PC-9 (cell line): ENCODE results near the gene DRAP1. TPM values are rescaled to one million over a fixed set of nuclear protein-coding genes. Genes with fewer than 3 reads are reported as not detected.

ENCODE experiments used
- BruUV-seq: library from RNA; stranded (reverse); fragments of 400-500 nt; replicated peaks from 2 replicates; lab custom pipeline; 2021; lab: Mats Ljungman, UMichigan
- CTCF ChIA-PET: fragments of 300-600 bp; sonication (Branson Sonifier 250); formaldehyde crosslinking; loops from one replicate; lab custom pipeline; 2022; ENCODE audit warnings: antibody characterized with exemption; lab: Charles Lee
- POLR2A ChIA-PET: fragments of 300-600 bp; sonication (Branson Sonifier 250); formaldehyde crosslinking; loops from one replicate; lab custom pipeline; 2022; ENCODE audit warnings: antibody characterized with exemption; ENCODE audit not compliant: unreplicated experiment; lab: Charles Lee
- DNase-seq, 2 experiments: peaks; one replicate each; pipeline versions ENCODE4 v3.0.0 to v3.0.0-alpha.2; 2015 to 2022; ENCODE audit warnings: mixed read lengths in 1 of 2
- H2AFZ ChIP-seq: fragments of 200-600 bp; sonication (generic); 2 replicates; pipeline ENCODE4 v1.8.1; 2017; ENCODE audit warnings: antibody characterized with exemption
- H3F3A ChIP-seq: fragments of 200-600 bp; sonication (generic); 2 replicates; pipeline ENCODE4 v1.8.1; 2017; ENCODE audit warnings: antibody characterized with exemption, mild to moderate bottlenecking, low read depth; ENCODE audit not compliant: insufficient read depth
- H3K27ac ChIP-seq: fragments of 200-600 bp; sonication (generic); 2 replicates; pipeline ENCODE4 v1.6.1; 2016; ENCODE audit warnings: mixed run types
- H3K27me3 ChIP-seq: fragments of 200-600 bp; sonication (generic); 2 replicates; pipeline ENCODE4 v1.6.1; 2016; ENCODE audit warnings: low read depth, mixed run types; ENCODE audit not compliant: insufficient read depth
- H3K36me3 ChIP-seq: fragments of 200-600 bp; sonication (generic); 2 replicates; pipeline ENCODE4 v1.6.1; 2016; ENCODE audit warnings: low read depth, mixed run types
- H3K4me1 ChIP-seq: fragments of 200-600 bp; sonication (generic); replicated peaks from 2 replicates; pipeline ENCODE4 v1.6.1; 2016; ENCODE audit warnings: mixed run types; ENCODE audit not compliant: insufficient read depth
- H3K4me2 ChIP-seq: fragments of 200-600 bp; sonication (generic); 2 replicates; pipeline ENCODE4 v1.6.1; 2017; ENCODE audit warnings: mixed run types
- H3K4me3 ChIP-seq: fragments of 200-600 bp; sonication (generic); 2 replicates; pipeline ENCODE4 v1.6.1; 2016; ENCODE audit warnings: mixed run types
- H3K79me2 ChIP-seq: fragments of 200-600 bp; sonication (generic); 2 replicates; pipeline ENCODE4 v1.6.1; 2017; ENCODE audit warnings: low read depth, mixed run types
- H3K9me2 ChIP-seq: fragments of 200-600 bp; sonication (generic); 2 replicates; pipeline ENCODE4 v1.8.1; 2017; ENCODE audit warnings: mild to moderate bottlenecking; ENCODE audit not compliant: insufficient read depth
- H3K9me3 ChIP-seq: fragments of 200-600 bp; sonication (generic); 2 replicates; pipeline ENCODE4 v1.8.1; 2016; ENCODE audit warnings: low read depth; ENCODE audit not compliant: insufficient read depth
- H4K20me1 ChIP-seq: fragments of 200-600 bp; sonication (generic); 2 replicates; pipeline ENCODE4 v1.8.1; 2017; ENCODE audit not compliant: insufficient read depth
- EZH2 ChIP-seq: fragments of 200-600 bp; sonication (generic); IDR thresholded peaks from 2 replicates; pipeline ENCODE4 v1.8.0; 2017; ENCODE audit warnings: antibody characterized with exemption, low read depth
- intact Hi-C: fragments of 100-400 bp; cut with micrococcal nuclease; formaldehyde crosslinking; loops from one replicate; pipeline ENCODE4 v1.10.0; 2022; ENCODE audit not compliant: unreplicated experiment
- total RNA-seq: library from RNA; stranded (reverse); gene quantifications from 2 replicates; pipeline ENCODE4 v1.2.3, GENCODE V29; 2021
- TF ChIP-seq, protein P1 (sequence below): fragments of 200-600 bp; sonication (generic); conservative IDR thresholded peaks from 2 replicates; pipeline ENCODE4 v1.6.1; 2017; ENCODE audit warnings: mixed run types, antibody characterized with exemption, mild to moderate bottlenecking, moderate library complexity

The DRAP1 gene
- total RNA-seq, 1 experiment from 2014 or later, result 220 TPM

DNA sequence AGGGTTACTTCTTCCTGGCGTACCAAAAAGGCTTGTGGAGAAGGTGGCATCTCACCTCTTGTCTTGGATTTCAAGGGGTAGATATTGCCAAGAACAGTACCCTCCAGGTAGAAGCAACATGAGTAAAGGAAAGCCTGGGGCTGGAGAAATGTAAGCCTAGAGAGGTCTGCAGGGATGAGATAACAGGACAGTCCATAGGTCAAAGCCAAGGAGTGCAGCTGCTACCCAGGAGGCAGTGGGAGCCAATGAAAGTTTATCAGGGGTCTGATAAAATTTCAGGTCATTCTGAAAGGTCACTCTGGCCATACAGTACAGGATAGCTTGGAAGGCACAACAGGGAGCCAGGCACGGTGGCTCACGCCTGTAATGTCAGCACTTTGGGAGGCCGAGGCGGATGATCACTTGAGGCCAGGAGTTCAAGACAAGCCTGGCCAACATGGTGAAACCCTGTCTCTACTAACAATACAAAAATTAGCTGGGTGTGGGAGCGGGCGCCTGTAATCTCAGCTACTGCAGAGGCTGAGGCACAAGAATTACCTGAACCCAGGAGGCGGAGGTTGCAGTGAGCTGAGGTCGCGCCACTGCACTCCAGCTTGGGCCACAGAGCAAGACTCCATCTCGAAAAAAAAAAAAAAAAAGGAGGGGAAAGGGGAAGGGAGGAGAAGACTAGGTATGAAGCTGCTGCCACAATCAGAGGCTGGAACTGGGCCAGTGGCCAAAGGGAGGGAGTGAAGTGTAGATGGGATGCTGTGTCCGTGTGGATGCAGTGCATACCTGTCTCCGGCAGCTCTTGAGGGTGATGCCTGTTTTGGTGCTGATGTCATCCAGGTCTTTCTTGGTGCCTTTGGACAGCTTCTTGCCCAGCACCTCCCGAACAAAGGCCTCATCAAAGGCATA, 32.2 kb upstream of the DRAP1 start:
- no TSS peak for BruUV-seq
- Histone ChIP-seq H3K4me1 (peaks cover 28% of the 10 kb centered on the region), H3K9me3 (no peaks in the 10 kb centered on the region), H3K9me2 (no peaks in the 10 kb centered on the region), H3K79me2 (peaks cover 31% of the 10 kb centered on the region), H3K4me2 (peak overlapping the region; percentile 98), H3K36me3 (peaks cover 18% of the 10 kb centered on the region; the same call in 1 of the 2 replicates), H3K27ac (no peak overlapping the region), H3F3A (peaks cover 57% of the 10 kb centered on the region), H3K27me3 (no peaks in the 10 kb centered on the region), H2AFZ (peak overlapping the region; percentile 94; the same call in 1 of the 2 replicates), H4K20me1 (0 out of 2 replicates have a peak, but pooled peaks cover 3% of the 10 kb centered on the region), H3K4me3 (peak overlapping the region; percentile 80)
- intact Hi-C loops, result loop anchor here (5.0 to 10.0 kb wide), 2 partner anchors 178 to 250 kb away; partner anchors contain the start of gene SIPA1
- DNase-seq, result no peak
- no peak for TF ChIP-seq EZH2
- TF ChIP-seq, protein P1, sequence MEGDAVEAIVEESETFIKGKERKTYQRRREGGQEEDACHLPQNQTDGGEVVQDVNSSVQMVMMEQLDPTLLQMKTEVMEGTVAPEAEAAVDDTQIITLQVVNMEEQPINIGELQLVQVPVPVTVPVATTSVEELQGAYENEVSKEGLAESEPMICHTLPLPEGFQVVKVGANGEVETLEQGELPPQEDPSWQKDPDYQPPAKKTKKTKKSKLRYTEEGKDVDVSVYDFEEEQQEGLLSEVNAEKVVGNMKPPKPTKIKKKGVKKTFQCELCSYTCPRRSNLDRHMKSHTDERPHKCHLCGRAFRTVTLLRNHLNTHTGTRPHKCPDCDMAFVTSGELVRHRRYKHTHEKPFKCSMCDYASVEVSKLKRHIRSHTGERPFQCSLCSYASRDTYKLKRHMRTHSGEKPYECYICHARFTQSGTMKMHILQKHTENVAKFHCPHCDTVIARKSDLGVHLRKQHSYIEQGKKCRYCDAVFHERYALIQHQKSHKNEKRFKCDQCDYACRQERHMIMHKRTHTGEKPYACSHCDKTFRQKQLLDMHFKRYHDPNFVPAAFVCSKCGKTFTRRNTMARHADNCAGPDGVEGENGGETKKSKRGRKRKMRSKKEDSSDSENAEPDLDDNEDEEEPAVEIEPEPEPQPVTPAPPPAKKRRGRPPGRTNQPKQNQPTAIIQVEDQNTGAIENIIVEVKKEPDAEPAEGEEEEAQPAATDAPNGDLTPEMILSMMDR, result no peak
- ChIA-PET CTCF (interaction anchor here (0.6 to 3.2 kb wide), 6 partner anchors 8 to 176 kb away, joined by 3 to 24 read pairs (median 8); partner anchors contain the start of gene MUS81), POLR2A (interaction anchor here (0.6 kb wide), 3 partner anchors 9 to 149 kb away, joined by 3 to 4 read pairs (median 4); no protein-coding TSS in a partner anchor)

DNA sequence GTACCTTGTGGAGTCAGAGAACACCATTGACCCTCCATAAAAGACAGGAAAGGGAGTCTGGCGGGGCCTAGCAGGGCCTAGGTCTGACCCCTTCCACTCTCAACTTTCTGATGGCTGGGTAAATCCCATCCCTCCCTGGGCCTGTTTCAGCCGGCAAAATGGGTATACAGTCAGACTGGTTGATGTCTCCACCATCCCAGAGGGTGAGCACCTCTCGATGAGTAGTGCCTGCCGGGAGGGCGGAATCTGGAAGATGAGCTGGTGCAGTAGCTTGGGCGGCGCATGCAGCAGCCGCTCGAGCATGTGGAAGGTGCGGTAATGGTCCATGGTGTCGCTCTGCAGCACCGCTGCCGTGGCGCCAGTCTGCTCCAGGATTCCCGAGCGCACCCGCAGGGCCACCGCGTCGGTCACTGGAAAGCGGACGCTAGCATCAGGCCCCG, 31.5 kb upstream of the DRAP1 start:
- H3K4me2 ChIP-seq, result peak overlapping the region; percentile 98
- H3K27me3 ChIP-seq, result no peaks in the 10 kb centered on the region
- no peak for DNase-seq
- H3K9me3 ChIP-seq, result no peaks in the 10 kb centered on the region
- TF ChIP-seq, protein P1, result no peak
- no peak for TF ChIP-seq EZH2
- peak overlapping the region; percentile 80 for H3K4me3 ChIP-seq
- H4K20me1 ChIP-seq, result 0 out of 2 replicates have a peak, but pooled peaks cover 6% of the 10 kb centered on the region
- BruUV-seq, result TSS peak; percentile 4
- CTCF ChIA-PET, result interaction anchor here (0.6 to 3.2 kb wide), 19 partner anchors 9 to 741 kb away, joined by 3 to 24 read pairs (median 4); partner anchors contain the start of genes MUS81 and SART1
- H3K36me3 ChIP-seq, result peaks cover 18% of the 10 kb centered on the region; the same call in 1 of the 2 replicates
- peaks cover 28% of the 10 kb centered on the region for H3K4me1 ChIP-seq
- peak overlapping the region; percentile 26; the same call in 1 of the 2 replicates for H3K27ac ChIP-seq
- peaks cover 31% of the 10 kb centered on the region for H3K79me2 ChIP-seq
- intact Hi-C loops, result loop anchor here (1.0 to 10.0 kb wide), 7 partner anchors 28 to 250 kb away; partner anchors contain the start of genes C11orf68, DRAP1, SART1 and SIPA1
- peaks cover 63% of the 10 kb centered on the region for H3F3A ChIP-seq
- peak overlapping the region; percentile 94 for H2AFZ ChIP-seq
- POLR2A ChIA-PET, result interaction anchor here (0.5 to 1.1 kb wide), 14 partner anchors 9 to 774 kb away, joined by 3 to 29 read pairs (median 6); partner anchors contain the start of genes EIF1AD, FOSL1, KAT5 and MUS81
- no peaks in the 10 kb centered on the region for H3K9me2 ChIP-seq
